Hematopoietic multipotent progenitor cell (in vitro differentiated cells): ENCODE measurements around the gene POU2F1. TPM values are rescaled to one million over a fixed set of nuclear protein-coding genes. Genes with fewer than 3 reads are reported as not detected.

Source experiments
- DNase-seq, 3 donors: peaks; one replicate each; pipeline ENCODE4 v3.0.0-alpha.2; 2011 to 2015; ENCODE audit warnings: low read depth in 2 of 3, low spot score in 2 of 3
- total RNA-seq: library from RNA; depleted of rRNA; stranded (reverse); fragments of >200 nt; gene quantifications from one replicate; pipeline ENCODE4 v1.2.3, GENCODE V29; 2012

POU2F1 gene
- total RNA-seq, 1 donor, result 12.1 TPM

DNA sequence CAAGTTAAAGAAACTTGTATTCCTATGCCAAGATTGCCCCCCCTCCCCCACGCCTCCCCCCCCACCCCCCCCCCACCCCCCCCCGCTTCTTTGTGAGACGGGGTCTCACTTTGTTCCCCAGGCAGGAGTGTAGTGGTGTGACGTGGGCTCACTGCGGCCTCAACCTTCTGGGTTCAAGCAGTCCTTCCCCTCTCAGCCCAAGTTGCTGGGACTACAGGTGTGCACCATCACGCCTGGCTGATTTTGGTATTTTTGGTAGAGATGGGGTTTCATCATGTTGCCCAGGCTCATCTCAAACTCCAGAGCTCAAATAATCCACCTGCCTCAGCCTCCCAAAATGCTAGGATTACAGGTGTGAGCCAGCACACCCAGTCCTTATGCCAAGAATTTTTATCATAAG, 136.6 kb downstream of the POU2F1 start:
- no peak for DNase-seq

DNA sequence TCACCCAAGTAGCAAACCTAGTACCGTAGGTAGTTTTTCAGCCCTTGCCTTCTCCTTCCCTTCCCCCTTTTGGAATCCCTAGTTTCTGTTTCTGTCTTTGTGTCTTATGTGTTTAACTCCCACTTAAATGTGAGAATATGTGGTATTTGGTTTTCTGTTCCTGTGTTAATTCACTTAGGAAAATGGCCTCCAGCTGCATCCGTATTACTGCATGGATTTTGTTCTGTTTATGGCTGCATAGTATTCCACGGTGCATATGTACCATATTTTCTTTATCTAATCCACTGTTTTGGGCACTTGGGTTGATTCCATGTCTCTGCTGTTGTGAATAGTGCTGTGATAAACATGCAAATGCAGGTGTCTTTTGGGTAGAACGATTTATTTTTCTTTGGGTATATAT, 138.6 kb downstream of the POU2F1 start:
- no peak for DNase-seq

DNA sequence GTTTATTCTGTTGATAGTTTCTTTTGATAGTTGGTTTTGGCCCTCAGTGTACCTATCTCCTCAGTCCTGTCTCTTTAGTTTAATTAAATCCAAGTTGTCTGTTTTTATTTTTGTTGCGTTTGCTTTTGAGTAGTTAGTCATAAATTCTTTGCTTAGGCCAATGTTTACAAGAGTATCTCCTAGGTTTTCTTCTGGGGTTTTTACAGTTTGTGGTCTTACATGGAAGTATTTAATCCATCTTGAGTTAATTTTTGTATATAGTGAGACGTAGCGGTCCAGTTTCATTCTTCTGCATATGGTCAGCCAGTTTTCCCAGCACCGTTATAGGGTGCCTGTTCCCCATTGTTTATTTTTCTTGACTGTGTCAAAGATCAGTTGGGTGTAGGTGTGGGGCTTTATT, 139.4 kb downstream of the POU2F1 start:
- DNase-seq, result no peak

DNA sequence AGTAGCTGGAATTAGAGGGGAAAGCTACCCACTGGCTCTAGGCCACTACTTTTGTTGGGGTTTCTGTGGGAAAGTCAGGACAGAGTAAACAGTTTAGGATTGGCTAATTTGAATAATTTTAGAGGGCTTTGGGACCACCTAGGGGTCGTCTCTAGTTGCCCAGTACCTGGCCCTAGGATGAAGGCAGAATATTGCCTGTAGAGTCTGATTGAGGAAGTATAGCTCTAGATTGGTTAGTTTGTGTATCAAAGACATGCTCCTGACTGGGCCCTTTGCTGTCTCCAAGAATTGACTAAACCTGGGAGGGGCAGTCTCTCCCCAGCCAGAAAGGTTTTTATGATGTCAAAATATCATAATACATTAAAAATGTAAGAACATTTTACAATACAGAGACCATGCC, 142.0 kb downstream of the POU2F1 start:
- DNase-seq, result no peak

DNA sequence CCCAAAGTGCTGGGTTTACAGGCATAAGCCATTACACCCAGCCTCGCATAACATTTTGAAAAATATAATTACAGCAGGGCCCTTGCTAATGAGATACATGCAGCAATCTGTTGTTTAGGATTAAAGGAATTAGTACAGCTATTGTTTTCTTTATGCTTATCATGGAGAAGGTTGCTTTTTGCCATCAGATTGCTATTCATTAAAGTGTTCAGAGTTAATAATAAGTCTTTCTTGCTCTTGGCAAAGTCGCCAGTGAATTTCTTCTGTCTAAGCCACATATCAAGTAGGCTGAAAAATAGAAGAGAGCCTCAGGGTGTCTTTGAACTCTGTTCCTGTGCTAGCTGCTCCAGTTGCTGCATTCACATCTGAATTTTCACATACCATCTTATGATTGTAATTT, 144.1 kb downstream of the POU2F1 start:
- DNase-seq, result no peak

DNA sequence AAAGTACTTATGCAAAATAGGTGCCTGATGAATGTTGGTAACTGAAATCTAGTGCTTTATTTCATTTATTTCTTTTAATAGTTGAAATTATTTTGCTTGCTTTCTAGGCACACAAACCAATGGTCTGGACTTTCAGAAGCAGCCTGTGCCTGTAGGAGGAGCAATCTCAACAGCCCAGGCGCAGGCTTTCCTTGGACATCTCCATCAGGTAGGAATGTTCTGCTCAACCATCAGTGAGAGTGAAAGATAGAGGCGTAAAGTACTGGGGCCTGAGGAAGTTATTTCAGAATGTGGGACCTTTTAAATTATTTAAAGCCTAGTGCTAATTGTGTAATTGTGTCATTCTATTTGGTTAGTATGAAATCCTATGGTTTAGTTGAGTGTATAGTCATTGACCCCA, 144.7 kb downstream of the POU2F1 start:
- no peak for DNase-seq

DNA sequence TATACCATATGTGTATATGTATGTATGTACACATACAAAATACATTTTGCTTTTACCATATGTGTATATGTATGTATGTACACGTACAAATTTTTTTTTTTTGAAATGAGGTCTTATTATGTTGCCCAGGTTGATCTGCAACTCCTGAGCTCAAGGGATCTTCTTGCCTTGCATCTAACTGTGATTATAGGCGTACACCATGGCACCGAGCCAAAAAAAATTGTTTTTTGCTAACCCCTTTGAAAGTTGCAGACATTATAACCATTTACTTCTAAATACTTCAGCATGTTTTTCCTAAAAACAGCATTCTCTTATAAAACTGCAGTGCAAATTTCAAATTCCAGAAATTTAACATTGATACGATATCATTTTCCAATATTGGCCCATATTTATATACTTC, 147.0 kb downstream of the POU2F1 start:
- no peak for DNase-seq

DNA sequence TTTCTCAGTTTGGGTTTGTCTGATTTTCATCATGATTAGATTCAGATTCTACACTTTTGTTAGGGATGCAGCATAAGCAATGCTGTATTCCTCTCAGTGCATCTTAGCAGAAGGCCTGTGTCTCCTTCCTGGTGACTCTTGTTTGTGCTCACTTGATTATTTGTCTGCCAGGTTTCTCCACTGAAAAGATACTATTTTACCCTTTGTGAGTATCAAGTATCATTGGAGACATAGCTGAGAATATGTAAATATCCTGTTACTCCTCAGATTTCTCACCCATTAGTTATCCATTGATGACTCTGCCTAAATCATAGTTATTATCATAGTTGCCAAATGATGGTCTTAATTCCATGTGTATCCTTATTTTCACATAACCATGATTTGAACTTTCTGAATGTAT, 148.5 kb downstream of the POU2F1 start:
- DNase-seq, result no peak

DNA sequence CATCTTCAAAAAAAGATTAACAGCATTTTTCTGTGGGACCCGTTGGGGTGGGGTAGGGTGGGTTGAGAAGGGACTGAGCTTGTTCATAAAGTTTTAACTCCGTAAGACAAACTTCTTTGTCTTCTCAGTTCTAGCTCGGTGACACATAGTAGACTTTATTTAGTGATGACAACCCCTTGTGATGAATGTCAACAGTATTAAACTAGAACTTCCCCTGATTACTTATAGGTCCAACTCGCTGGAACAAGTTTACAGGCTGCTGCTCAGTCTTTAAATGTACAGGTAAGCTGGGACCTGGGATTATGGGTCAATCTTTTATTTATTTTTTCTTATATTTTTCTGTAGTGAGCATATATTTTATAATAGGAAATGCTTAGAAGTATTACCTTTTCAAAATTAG, 149.2 kb downstream of the POU2F1 start:
- no peak for DNase-seq

DNA sequence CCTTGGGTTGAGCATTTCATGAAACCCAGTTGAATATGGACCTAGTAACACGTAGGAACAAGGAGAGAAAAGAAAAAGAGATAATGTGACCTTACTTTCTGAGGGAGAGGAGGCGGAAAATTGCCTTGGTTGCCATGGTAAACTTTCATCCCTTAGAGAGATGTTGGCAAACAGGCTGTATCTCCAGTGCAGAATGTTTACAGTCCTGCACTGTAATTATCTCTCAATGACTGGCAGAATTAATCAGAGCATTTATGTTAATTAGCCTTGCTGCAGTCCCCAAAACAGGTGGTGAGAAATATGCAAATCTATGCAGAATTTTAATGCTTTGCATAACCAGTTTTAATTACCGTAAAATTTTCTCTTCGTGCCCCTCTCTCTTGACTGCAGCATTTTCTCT, 150.3 kb downstream of the POU2F1 start:
- no peak for DNase-seq

DNA sequence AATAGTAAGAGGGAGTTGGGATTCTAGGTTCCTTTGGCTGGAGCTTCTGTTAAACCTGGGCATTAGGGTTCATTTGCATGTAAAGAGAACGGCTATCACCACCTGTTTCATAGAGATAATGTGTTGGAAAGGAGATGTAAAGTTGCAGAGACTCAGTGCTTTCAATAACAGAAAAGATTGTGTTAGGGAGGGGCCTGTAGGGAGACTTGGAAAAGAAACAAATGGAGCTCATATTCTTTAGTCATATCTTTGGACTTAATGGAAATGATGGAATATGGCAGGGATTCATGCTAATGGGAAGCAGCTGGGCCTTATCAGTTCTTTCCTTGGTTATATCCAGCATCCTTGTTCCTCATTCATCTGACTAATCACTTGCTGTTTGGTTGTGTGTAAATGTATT, 152.7 kb downstream of the POU2F1 start:
- no peak for DNase-seq

DNA sequence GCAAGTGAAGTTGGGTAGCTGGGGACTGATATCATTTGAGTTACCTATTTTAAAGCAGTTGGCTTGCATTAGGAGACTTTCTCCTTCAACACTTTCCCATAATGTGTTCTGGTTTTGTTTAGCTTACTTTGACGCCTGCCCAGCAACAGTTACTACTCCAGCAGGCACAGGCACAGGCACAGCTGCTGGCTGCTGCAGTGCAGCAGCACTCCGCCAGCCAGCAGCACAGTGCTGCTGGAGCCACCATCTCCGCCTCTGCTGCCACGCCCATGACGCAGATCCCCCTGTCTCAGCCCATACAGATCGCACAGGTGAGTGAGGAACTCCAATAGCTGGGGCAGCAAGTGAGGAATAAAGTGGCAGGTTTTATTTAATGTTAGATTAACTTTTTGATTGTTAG, 153.3 kb downstream of the POU2F1 start:
- DNase-seq, result no peak

DNA sequence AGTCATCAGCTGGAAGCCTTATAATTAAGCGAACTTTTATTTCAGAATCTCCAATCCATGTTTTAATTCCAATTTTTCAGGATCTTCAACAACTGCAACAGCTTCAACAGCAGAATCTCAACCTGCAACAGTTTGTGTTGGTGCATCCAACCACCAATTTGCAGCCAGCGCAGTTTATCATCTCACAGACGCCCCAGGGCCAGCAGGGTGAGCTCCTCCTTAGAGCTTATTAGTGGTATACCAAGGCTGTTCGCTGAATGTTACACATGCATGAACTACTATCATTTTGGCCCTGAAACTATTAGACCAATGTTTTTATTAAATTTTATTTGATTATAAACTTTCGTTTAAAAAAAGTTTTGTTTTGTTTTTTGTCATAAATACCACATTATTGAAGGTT, 155.3 kb downstream of the POU2F1 start:
- no peak for DNase-seq

DNA sequence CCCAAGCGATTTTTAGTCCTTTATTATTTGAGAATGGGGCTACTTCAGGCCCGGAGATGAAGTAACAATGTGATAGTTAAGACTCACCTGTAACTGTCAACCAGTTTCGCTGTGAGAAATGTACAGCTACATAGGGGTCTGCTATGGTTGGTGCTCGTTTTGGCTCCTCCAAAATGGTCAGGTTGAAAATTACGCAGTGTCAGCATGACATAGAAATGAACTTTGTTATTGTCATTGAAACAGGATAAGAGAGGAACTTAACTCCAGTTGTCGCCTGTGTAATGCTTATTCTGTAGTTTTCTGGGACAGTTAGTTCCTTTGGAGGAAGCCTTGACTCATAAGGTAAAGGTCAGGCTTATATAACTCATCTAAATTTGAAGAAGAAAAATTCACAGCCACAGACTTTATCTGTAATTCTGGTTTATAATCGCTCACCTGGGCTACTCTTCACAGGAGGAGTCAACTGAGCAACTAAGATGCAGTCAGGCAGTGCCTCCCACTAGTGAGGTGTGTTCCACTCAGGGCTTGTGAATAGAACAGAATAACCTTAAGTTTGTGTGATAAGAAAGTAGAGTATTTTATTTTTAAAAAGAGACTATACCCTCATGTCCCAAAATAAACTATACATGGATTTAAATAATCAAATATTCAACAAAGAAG, 166.7 kb downstream of the POU2F1 start:
- no peak for DNase-seq

DNA sequence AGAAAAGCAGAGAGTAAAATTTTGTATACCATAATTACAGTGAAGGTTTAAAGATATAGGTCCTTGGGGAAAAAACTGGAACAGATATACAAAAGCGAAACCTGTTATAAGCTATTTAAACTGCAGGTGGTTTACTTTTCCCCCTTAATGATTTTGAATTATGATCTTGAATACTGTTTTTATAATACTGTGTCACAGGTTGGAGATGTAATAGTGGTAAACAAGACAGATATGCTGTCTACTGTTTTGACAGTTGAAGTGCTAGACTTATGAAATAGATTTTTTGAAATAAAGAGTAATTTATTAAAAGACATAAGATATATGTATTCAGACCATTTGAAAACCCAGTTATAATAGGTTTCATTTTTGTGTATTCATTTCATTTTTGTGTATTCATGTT, 168.3 kb downstream of the POU2F1 start:
- DNase-seq, result no peak

DNA sequence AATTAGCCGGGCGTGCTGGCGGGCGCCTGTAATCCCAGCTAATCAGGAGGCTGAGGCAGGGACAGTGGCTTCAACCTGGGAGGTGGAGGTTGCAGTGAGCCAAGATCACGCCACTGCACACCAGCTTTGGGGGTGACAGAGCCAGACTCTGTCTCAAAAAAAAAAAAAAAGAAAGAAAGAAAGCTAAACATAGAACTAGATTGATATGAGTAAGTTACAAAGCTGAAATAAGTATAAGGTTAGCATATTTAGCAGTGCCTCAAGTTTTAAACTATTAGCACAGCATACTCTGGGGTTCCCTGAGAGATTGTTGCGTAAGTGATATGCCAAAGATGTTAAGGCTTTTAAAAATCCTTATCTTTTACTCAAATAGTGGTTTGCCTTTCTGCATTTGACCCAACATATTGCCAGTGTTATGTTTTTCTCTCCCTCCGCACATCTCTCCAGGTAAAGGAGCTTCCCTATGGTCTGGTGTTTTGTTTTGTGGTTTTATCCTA, 171.6 kb downstream of the POU2F1 start:
- DNase-seq, result no peak

DNA sequence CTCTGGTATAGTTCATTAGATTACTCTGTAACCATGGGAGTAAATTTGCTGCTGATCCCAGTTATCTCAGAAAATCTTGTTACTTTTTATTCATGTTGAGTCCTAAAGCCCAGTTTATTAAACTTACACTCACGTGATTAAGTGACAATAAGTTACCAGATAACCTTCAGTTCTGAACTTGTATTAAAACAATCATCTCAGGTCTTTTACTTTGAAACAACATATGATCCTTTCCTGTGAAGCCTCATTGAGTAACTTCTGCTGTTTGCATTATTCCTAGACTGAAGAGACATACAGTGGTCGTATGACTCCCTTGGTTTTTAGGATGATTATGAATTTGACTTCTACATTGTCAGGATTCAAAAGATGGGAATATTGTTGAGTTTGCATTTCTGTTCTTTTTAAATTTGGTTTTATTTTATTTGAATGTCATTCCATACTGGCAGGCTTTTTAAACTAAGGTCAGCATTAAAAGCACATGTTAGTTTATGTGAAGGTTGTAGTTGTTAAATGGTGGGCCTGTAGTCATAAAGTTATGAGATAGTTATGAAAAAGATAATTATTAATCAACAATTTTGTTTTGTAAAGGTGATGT, 179.8 kb downstream of the POU2F1 start:
- no peak for DNase-seq

DNA sequence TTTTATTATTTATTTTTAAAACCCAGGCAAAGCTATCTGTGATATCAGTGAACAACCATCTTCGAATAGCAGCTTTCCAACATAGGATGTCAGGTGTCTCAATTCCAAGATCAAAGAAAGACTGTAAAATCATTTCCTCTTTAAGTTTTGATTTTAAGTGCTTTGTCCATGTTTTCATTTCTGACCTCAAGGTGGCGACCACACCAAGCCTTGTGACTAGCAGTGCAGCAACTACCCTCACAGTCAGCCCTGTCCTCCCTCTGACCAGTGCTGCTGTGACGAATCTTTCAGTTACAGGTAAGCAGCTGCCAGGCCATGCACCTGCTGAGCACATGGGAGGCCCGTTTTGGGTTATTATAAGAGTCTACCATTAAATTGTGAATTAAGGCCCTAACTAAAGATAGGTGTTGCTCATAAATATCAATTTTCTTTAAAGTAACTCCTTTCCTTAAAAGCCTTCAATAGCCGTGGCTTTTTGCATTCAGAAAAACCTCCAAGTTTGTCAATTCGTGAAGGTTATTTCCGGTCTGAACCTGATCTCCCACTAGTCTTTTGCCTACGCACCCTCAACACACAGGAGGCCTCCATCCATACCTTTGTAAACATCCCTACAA, 180.7 kb downstream of the POU2F1 start:
- peak; percentile 23 to 60 (median 58) for DNase-seq

DNA sequence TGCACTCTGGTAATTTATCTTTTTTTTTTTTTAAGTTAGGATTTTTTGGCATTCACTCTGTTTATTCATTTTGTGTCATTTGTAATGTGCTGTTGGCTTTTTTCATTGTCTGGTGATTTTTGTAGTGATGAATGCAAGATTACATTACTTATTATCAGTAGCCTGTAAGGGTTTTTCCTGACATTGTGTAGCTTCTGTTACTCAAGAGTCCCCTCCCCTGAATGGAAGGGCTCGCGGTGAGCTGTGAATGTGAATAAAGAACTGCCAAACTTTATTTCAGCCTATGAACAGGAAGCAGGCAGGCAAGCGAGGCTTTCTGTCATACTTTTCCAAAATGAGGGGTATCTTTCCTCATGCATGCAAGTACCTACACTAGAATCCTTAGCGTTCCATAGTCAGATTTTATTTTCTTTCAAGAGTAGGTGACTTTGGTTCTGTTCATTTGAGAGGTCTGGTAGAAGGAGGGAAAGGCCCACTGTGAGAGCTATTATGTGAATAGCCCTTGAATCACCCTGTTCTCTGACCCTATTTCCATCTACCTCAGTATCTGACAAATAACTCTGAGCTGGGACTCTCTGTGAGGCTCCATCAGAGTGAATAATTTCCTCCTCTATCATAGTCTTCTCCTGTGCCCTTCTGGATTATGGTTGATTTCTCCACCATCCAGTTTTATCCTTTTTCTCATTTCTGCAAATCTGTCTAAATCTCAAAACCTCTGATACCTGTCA, 183.6 kb downstream of the POU2F1 start:
- no peak for DNase-seq

DNA sequence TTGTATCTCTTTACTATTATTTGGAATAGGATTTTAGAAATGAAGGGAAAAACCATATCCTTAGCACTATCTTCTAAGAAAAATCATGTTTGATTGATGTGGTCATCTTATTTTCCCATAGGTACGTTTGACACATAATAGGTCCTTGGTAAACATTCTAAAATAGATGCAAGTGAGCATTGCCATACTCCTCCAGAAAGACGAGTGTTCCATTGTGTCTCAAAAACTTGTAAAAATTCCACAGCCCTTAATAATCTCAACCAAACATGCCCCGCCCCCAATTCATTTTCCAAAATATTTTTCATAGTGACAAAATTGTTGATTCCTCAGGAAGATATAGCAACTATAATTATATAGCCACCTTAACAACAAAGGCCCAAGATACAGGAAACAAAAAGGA, 184.2 kb downstream of the POU2F1 start:
- DNase-seq, result no peak

DNA sequence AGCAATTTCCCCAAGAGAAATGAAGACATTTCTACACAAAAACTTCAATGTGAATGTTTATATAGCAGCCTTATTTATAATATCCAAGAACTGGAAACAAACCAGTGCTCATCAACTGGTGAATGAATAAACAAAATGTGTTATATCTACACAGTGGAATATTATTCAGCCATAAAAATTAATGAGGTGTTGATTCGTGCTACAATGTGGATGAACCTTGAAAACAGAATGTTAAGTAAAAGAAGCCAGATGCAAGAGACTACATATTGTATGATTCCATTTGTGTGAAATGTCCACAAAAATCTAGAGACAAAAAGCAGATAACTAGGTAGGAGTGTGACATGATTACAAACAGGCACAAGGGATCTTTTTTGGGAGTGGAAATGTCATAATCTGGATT, 187.7 kb downstream of the POU2F1 start:
- no peak for DNase-seq

DNA sequence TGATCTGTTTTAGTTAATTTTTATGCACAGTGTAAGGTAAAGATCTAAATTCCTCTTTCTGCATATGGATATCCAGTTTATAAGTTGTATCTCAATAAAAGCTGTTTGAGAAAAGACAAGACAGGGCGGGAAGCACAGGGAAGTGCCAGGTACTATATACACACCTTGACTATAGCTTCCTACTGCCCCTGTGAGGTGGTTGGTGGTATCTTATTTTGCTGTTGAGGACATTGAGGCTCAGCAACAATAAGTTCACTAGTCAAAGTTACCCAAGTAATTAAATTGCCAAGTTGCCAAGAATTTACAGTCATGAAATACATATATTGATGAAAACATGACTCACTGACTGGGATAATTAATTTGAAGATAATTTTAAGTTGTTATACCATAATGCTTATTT, 188.5 kb downstream of the POU2F1 start:
- DNase-seq, result no peak
